H4 (cell line): ENCODE measurements around the gene OR1L8. TPM values are rescaled to one million over a fixed set of nuclear protein-coding genes. Genes with fewer than 3 reads are reported as not detected.

Source experiments
- DNase-seq: peaks from one replicate; pipeline ENCODE4 v3.0.0-alpha.2; 2015; ENCODE audit warnings: low spot score
- total RNA-seq: library from RNA; depleted of rRNA; stranded (reverse); fragments of >200 nt; shearing (Covaris generic); gene quantifications from 2 replicates; pipeline ENCODE4 v1.2.3, GENCODE V29; 2014; rRNA removed

OR1L8 gene
- total RNA-seq, 1 experiment from 2014 or later, result not detected

DNA sequence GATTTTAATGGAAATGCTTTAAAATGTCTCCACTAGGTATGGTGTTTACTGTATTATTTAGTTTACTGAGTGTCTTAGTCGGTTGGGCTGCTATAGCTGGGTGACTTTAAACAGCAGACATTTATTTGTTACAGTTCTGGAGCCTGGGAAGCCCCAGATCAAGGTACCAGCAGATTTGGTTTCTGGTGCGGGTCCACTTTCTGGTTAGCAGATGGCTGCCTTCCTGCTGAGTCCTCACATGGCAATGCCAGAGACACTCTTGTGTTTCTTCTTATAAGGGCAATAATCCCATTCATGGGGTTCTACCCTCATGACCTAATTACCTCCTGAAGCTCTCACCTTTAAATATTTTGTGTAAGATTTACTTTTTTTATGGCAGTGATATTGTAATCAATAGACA, 65.0 kb downstream of the OR1L8 start:
- no peak for DNase-seq

Other genes with a start within 250 kb of the OR1L8 start
- 0.37 and 0.74 TPM in 2 replicates for gene PTGS1, start 212.4 kb downstream of the OR1L8 start, total RNA-seq
- gene OR1J1, start 105.5 kb downstream of the OR1L8 start, total RNA-seq, result not detected in 2 replicates
- gene OR1J2, start 72.6 kb downstream of the OR1L8 start, total RNA-seq, result not detected in 2 replicates
- not detected in 2 replicates for gene OR1J4, start 64.2 kb downstream of the OR1L8 start, total RNA-seq
- gene OR1N1, start 56.1 kb downstream of the OR1L8 start, total RNA-seq, result not detected in 2 replicates
- gene OR1N2, start 30.3 kb downstream of the OR1L8 start, total RNA-seq, result not detected in 2 replicates
- not detected in 2 replicates for gene OR1Q1, start 31.4 kb upstream of the OR1L8 start, total RNA-seq
- gene OR1B1, start 74.2 kb upstream of the OR1L8 start, total RNA-seq, result not detected in 2 replicates
- gene OR1L1, start 78.3 kb upstream of the OR1L8 start, total RNA-seq, result not detected in 2 replicates
- not detected in 2 replicates for gene OR1L3, start 91.7 kb upstream of the OR1L8 start, total RNA-seq
- not detected in 2 replicates for gene OR1L4, start 140.6 kb upstream of the OR1L8 start, total RNA-seq
- gene OR1L6, start 158.9 kb upstream of the OR1L8 start, total RNA-seq, result not detected in 2 replicates
- not detected in 2 replicates for gene OR5C1, start 205.5 kb upstream of the OR1L8 start, total RNA-seq
- gene OR1K1, start 216.7 kb upstream of the OR1L8 start, total RNA-seq, result not detected in 2 replicates
- gene PDCL, start 245.2 kb upstream of the OR1L8 start, total RNA-seq, result 32.1 and 34.4 TPM in 2 replicates